Fibroblast of pulmonary artery (primary cell): ENCODE results near the gene MEGF8.
"Not testable (repeated sequence)": the region's sequence is repeated elsewhere in the genome, so short reads cannot be mapped to it uniquely, and the experiment has no call there.

Source experiments
- DNase-seq: peaks from one replicate; pipeline ENCODE4 v3.0.0-alpha.2; 2010; ENCODE audit warnings: low read depth
- H3K4me3 ChIP-seq: replicated peaks from 2 replicates; pipeline ENCODE4 v1.5.1; 2011; ENCODE audit warnings: low read depth, mild to moderate bottlenecking, control low read depth, low read length, moderate library complexity
- CTCF ChIP-seq: IDR thresholded peaks from 2 replicates; pipeline ENCODE4 v1.5.1; 2011; ENCODE audit warnings: mild to moderate bottlenecking, control low read depth, low read length, inconsistent platforms; ENCODE audit errors: missing control alignments

The MEGF8 gene

GRCh38 chr19:42333018-42333417 lies 7.6 kb downstream of the MEGF8 start:
- no peak for DNase-seq
- no peak overlapping the region for H3K4me3 ChIP-seq
- TF ChIP-seq CTCF, result no peak

DNA sequence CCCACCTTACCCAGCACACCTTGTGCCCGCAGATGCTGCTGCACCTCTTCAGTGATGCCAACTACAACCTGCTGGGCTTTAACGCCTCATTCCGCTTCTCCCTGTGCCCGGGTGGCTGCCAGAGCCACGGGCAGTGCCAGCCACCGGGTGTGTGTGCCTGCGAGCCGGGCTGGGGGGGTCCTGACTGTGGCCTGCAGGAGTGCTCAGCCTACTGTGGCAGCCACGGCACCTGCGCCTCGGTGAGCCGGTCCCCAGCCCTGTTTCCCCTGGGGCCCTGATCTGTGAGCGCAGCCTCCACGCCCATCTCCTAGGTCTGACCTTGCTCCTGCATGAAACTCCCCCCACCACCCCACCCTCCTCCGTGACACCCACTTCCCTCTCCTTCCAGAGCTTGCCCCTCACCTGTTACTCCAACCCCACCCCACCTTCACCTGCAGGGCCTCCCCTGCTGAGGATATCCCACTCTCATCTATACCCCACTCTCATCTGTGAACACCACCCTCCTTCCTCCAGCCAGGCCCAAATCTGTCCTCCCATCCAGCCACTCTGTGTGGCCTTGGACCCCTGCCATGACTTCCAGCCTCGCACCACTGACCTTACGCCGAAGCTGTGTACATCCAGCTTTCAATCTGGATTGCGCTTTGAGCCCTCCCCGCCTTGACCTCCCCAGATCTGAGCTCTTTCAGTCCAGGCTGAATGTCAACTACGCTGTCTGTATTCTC lies 8.7 kb downstream of the MEGF8 start:
- H3K4me3 ChIP-seq, result no peak overlapping the region
- TF ChIP-seq CTCF, result no peak
- DNase-seq, result no peak

DNA sequence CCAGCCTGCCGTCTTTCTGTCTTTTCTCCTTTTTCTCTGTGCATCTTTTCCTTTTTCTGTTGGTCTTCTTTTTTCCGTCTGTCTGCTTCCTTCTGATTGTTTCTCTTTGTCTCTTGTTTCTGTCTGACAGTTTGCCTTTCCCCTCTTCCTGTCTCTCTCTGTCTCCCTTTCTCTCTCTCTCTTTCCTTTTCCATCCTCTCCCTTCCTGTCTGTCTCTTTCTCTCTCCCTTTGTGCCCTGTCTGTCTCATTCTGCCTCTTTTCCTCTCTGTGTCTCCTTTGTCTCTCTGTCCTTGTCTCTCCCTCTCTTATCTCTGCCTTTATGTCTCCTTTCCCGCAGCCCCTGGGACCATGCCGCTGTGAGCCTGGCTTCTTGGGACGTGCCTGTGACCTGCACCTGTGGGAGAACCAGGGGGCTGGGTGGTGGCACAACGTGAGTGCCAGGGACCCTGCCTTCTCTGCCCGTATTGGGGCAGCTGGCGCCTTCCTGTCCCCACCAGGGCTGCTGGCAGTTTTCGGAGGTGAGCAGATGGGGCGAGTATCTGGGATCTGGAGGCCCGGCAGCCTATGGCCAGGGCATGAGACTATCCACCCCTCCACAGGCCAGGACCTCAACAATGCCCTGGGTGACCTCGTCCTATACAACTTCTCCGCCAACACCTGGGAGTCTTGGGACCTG lies 9.4 kb downstream of the MEGF8 start:
- no peak for DNase-seq
- H3K4me3 ChIP-seq, result no peak overlapping the region
- TF ChIP-seq CTCF, result no peak

DNA sequence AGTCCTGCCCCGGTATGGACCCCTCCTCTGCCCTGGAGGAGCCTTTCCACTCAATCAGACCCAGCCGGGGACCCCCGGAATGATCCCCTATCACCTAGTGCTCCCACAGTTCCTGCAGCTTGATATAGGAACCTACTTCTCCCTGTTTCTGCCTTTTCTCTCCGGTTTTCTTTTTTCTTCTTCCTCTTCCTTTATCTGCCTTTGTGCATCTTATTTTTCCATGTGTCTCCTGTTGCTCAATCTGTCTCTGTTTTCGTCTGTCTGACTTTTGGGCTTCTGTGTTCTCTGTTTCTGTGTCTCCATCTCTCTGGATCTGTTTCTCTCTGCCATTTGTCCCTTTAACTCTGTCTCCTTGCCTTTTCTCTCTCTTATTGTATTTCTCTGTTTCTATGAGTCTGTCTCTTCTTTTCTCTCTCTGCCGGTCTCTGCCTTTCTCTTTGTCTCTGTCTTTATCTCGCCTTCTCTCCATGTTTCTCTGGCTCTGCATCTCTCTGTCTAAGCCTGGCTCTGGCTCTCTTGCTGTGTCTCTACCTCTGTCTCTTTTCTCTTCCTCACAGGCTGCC lies 10.0 kb downstream of the MEGF8 start:
- no peak for DNase-seq
- no peak for TF ChIP-seq CTCF
- H3K4me3 ChIP-seq, result no peak overlapping the region

DNA sequence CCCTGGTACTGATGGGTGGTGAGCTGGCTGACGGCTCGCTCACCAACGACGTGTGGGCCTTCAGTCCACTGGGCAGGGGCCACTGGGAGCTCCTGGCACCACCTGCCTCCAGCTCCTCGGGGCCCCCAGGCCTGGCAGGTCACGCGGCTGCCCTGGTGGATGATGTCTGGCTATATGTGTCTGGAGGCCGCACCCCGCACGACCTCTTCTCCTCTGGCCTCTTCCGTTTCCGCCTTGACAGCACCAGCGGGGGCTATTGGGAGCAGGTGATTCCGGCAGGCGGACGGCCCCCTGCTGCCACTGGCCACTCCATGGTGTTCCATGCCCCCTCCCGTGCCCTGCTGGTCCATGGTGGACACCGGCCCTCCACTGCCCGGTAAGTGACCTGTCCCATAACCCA lies 10.5 kb downstream of the MEGF8 start:
- no peak overlapping the region for H3K4me3 ChIP-seq
- no peak for TF ChIP-seq CTCF
- DNase-seq, result no peak

DNA sequence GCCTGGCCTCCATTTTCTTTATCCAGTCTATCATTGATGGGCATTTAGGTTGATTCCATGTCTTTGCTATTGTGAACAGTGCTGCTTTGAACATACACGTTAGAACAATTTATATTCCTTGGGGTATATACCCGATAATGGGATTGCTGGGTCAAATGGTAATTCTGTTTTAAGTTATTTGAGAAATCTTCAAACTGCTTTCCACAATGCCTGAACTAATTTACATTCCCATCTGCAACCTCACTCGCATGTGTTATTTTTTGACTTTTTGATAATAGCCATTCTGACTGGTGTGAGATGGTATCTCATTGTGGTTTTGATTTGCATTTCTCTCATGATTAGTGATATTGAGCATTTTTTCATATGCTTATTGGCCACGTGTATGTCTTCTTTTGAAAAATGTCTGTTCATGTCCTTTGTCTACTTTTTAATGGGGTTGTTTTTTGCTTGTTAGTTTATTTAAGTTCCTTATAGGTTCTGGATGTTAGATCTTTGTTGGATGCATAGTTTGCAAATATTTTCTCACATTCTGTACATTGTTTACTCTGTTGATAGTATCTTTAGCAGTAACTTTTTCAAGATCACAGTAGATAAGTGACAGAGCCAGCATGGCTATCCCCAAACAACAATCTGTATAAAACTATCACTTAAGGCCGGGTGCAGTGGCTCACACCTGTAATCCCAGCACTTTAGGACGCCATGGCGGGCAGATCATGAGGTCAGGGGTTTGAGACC lies 13.9 kb downstream of the MEGF8 start:
- not testable (repeated sequence) for DNase-seq, H3K4me3 ChIP-seq

DNA sequence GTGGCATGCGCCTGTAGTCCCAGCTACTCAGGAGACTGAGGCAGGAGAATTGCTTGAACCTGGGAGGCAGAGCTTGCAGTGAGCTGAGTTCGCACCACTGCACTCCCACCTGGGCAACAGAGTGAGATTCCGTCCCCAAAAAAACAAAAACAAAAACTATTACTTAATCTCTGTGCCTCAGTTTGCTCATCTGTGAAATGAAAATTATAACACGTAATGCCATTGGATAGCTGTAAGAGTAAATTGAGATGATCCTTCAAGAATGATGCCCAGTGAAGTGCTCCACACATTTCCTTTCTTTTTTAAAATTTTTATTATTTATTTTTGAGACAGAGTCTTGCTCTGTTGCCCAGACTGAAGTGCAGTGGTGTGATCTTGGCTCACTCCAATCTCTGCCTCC lies 14.5 kb downstream of the MEGF8 start:
- H3K4me3 ChIP-seq, DNase-seq: not testable (repeated sequence)
